NB4 (cell line): ENCODE measurements around the gene ENTR1.

Source experiments
- MYC ChIP-seq: IDR thresholded peaks from 2 replicates; pipeline ENCODE4 v1.6.1; 2011; ENCODE audit warnings: low read depth, low read length
- POLR2A ChIP-seq: IDR thresholded peaks from 2 replicates; pipeline ENCODE4 v1.6.1; 2011; ENCODE audit warnings: mild to moderate bottlenecking; ENCODE audit not compliant: insufficient read length; ENCODE audit errors: extremely low read depth
- TF ChIP-seq, protein P1 (sequence below): IDR thresholded peaks from one replicate; pipeline ENCODE4 v1.5.1; 2012; ENCODE audit warnings: low read depth, low read length
- TF ChIP-seq, protein P2 (sequence below): IDR thresholded peaks from 2 replicates; pipeline ENCODE4 v1.6.1; 2011; ENCODE audit warnings: low read depth, low read length

DNA sequence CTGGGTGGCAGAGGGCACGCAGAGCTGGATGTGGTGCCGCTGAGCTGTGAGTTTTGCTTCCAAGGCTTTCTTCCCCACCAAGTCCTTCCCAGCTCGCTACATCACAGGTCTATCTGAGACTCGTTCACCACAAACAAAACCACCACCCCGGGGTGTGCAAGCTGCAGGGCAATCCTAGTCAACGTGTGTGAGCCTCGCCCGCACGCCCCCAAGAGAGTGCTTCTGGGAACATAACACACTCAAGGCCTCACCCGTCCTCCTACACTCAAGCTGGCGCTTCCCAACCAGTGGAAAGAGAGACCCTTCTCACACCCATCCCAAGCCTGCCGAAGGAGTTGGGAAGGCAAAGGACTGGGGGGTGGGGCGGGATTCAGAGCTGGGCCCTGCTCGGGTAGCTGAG, 21.0 kb downstream of the ENTR1 start:
- TF ChIP-seq, protein P1, sequence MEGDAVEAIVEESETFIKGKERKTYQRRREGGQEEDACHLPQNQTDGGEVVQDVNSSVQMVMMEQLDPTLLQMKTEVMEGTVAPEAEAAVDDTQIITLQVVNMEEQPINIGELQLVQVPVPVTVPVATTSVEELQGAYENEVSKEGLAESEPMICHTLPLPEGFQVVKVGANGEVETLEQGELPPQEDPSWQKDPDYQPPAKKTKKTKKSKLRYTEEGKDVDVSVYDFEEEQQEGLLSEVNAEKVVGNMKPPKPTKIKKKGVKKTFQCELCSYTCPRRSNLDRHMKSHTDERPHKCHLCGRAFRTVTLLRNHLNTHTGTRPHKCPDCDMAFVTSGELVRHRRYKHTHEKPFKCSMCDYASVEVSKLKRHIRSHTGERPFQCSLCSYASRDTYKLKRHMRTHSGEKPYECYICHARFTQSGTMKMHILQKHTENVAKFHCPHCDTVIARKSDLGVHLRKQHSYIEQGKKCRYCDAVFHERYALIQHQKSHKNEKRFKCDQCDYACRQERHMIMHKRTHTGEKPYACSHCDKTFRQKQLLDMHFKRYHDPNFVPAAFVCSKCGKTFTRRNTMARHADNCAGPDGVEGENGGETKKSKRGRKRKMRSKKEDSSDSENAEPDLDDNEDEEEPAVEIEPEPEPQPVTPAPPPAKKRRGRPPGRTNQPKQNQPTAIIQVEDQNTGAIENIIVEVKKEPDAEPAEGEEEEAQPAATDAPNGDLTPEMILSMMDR = no peak
- TF ChIP-seq, protein P2, sequence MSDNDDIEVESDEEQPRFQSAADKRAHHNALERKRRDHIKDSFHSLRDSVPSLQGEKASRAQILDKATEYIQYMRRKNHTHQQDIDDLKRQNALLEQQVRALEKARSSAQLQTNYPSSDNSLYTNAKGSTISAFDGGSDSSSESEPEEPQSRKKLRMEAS = no peak
- TF ChIP-seq POLR2A (no peak), MYC (no peak)
